Ishikawa (cell line): ENCODE data around the gene CHRNA4.

Experiments used
- CEBPB ChIP-seq: IDR thresholded peaks from 2 replicates; pipeline ENCODE4 v1.6.1; 2012
- CREB1 ChIP-seq: IDR thresholded peaks from 2 replicates; pipeline ENCODE4 v1.6.1; 2012; ENCODE audit warnings: low read depth
- EGR1 ChIP-seq: IDR thresholded peaks from 2 replicates; pipeline ENCODE4 v1.6.1; 2012
- EP300 ChIP-seq: IDR thresholded peaks from 2 replicates; pipeline ENCODE4 v1.6.1; 2012; ENCODE audit warnings: borderline replicate concordance
- FOXM1 ChIP-seq: IDR thresholded peaks from 2 replicates; pipeline ENCODE4 v1.6.1; 2012; ENCODE audit warnings: low read depth, borderline replicate concordance
- MAX ChIP-seq: IDR thresholded peaks from 2 replicates; pipeline ENCODE4 v1.6.1; 2012
- RAD21 ChIP-seq: IDR thresholded peaks from 2 replicates; pipeline ENCODE4 v1.6.1; 2012; ENCODE audit warnings: low read depth
- REST ChIP-seq: IDR thresholded peaks from 2 replicates; pipeline ENCODE4 v1.6.1; 2012; ENCODE audit warnings: low read depth, mild to moderate bottlenecking
- TAF1 ChIP-seq: IDR thresholded peaks from 2 replicates; pipeline ENCODE4 v1.6.1; 2012; ENCODE audit warnings: low read depth, mild to moderate bottlenecking
- USF1 ChIP-seq: IDR thresholded peaks from 2 replicates; pipeline ENCODE4 v1.6.1; 2012
- YY1 ChIP-seq: IDR thresholded peaks from 2 replicates; pipeline ENCODE4 v1.6.1; 2012; ENCODE audit warnings: low read depth
- ZBTB7A ChIP-seq: IDR thresholded peaks from 2 replicates; pipeline ENCODE4 v1.6.1; 2012; ENCODE audit warnings: low read depth

GRCh38 chr20:63333241-63333836 lies 27.8 kb downstream of the CHRNA4 start:
- TF ChIP-seq EP300, result peak; percentile 40; the same call in 1 of the 2 replicates
- no peak for TF ChIP-seq TAF1
- no peak for TF ChIP-seq RAD21
- no peak for TF ChIP-seq REST
- TF ChIP-seq CREB1, result no peak
- no peak for TF ChIP-seq CEBPB
- no peak for TF ChIP-seq YY1
- TF ChIP-seq USF1, result no peak
- TF ChIP-seq ZBTB7A, result peak; percentile 50; the same call in 1 of the 2 replicates
- TF ChIP-seq MAX, result peak; percentile 40; the same call in 1 of the 2 replicates
- peak; percentile 80 for TF ChIP-seq EGR1
- no peak for TF ChIP-seq FOXM1
